Smooth muscle cell (in vitro differentiated cells): ENCODE data around the gene WDR4. TPM values are rescaled to one million over a fixed set of nuclear protein-coding genes. Genes with fewer than 3 reads are reported as not detected.

ENCODE experiments used
- DNase-seq: peaks from one replicate; lab custom pipeline; 2025; ENCODE audit not compliant: unreplicated experiment; lab: John Stamatoyannopoulos, UW
- H2AFZ ChIP-seq: fragments of 200-600 bp; sonication (generic); 2 replicates; pipeline ENCODE4 v1.6.0; 2016; ENCODE audit warnings: antibody characterized with exemption, low read depth, mild to moderate bottlenecking
- H3F3A ChIP-seq: fragments of 200-600 bp; sonication (generic); 2 replicates; pipeline ENCODE4 v1.6.0; 2017; ENCODE audit warnings: antibody characterized with exemption, low read depth
- H3K27ac ChIP-seq: fragments of 200-600 bp; sonication (generic); 2 replicates; pipeline ENCODE4 v1.5.1; 2016; ENCODE audit warnings: low read depth, mild to moderate bottlenecking
- H3K27me3 ChIP-seq: fragments of 200-600 bp; sonication (generic); 2 replicates; pipeline ENCODE4 v1.6.1; 2016; ENCODE audit warnings: low read depth, mild to moderate bottlenecking
- H3K36me3 ChIP-seq: fragments of 200-600 bp; sonication (generic); 2 replicates; pipeline ENCODE4 v1.5.1; 2016; ENCODE audit warnings: low read depth
- H3K4me1 ChIP-seq: fragments of 200-600 bp; sonication (generic); 2 replicates; pipeline ENCODE4 v1.5.1; 2016; ENCODE audit warnings: low read depth
- H3K4me2 ChIP-seq: fragments of 200-600 bp; sonication (generic); 2 replicates; pipeline ENCODE4 v1.6.0; 2016; ENCODE audit warnings: mild to moderate bottlenecking
- H3K4me3 ChIP-seq: fragments of 200-600 bp; sonication (generic); 2 replicates; pipeline ENCODE4 v1.5.1; 2016; ENCODE audit warnings: mild to moderate bottlenecking
- H3K79me2 ChIP-seq: fragments of 200-600 bp; sonication (generic); 2 replicates; pipeline ENCODE4 v1.6.0; 2016; ENCODE audit warnings: low read depth, mild to moderate bottlenecking
- H3K9ac ChIP-seq: fragments of 200-600 bp; sonication (generic); 2 replicates; pipeline ENCODE4 v1.6.0; 2016; ENCODE audit warnings: low read depth
- H3K9me3 ChIP-seq: fragments of 200-600 bp; sonication (generic); replicated peaks from 2 replicates; pipeline ENCODE4 v1.5.1; 2016; ENCODE audit warnings: low read depth
- H4K20me1 ChIP-seq: fragments of 200-600 bp; sonication (generic); 2 replicates; pipeline ENCODE4 v1.6.0; 2016; ENCODE audit warnings: low read depth
- CTCF ChIP-seq: fragments of 200-600 bp; sonication (generic); IDR thresholded peaks from 2 replicates; pipeline ENCODE4 v1.5.1; 2017; ENCODE audit warnings: borderline replicate concordance, mild to moderate bottlenecking, antibody characterized with exemption; ENCODE audit not compliant: insufficient read depth, poor library complexity, severe bottlenecking
- WGBS: methylation state at CpG from one replicate; pipeline ENCODE4 v1.1.7; 2016; ENCODE audit warnings: low lambda C conversion rate; 5-methylcytosine and 5-hydroxymethylcytosine counted together
- polyA plus RNA-seq: library from polyadenylated mRNA; unstranded; fragments of >200 nt; fragmentation: Nextera tagmentation; extraction: Ambion mirVana; gene quantifications from 2 replicates; pipeline ENCODE4 v1.2.1, GENCODE V29; 2016
- total RNA-seq: library from RNA; depleted of rRNA; stranded (reverse); fragments of >200 nt; gene quantifications from 2 replicates; pipeline ENCODE4 v1.2.3, GENCODE V29; 2014

Gene WDR4
- total and polyA plus RNA-seq, 2 experiments from 2014 or later, result 5.1 TPM

- DNase-seq, result no peak
- Histone ChIP-seq H3K4me3 (no peak overlapping the region), H3K4me2 (no peak overlapping the region), H4K20me1 (peaks cover 32% of the 10 kb centered on the region), H3K4me1 (no peaks in the 10 kb centered on the region), H3K27me3 (no peaks in the 10 kb centered on the region), H3K36me3 (no peaks in the 10 kb centered on the region), H3K9me3 (no peaks in the 10 kb centered on the region), H3K27ac (no peak overlapping the region), H3K9ac (no peak overlapping the region), H3F3A (no peaks in the 10 kb centered on the region), H2AFZ (no peak overlapping the region), H3K79me2 (no peaks in the 10 kb centered on the region)
- TF ChIP-seq CTCF, result no peak
- WGBS, result 98% methylated on average over 11 of the region's 11 CpGs
Observed at GRCh38 chr21:42903817-42904216, 24.5 kb upstream of the WDR4 start.

- TF ChIP-seq CTCF, result no peak
- peaks cover 12% of the 10 kb centered on the region for H3K79me2 ChIP-seq
- H3K4me2 ChIP-seq, result no peak overlapping the region
- H3K9me3 ChIP-seq, result no peaks in the 10 kb centered on the region
- H3K4me1 ChIP-seq, result no peaks in the 10 kb centered on the region
- H3K27me3 ChIP-seq, result no peaks in the 10 kb centered on the region
- H3K9ac ChIP-seq, result no peak overlapping the region
- H3K4me3 ChIP-seq, result no peak overlapping the region
- no peaks in the 10 kb centered on the region for H3F3A ChIP-seq
- H3K36me3 ChIP-seq, result no peaks in the 10 kb centered on the region
- H3K27ac ChIP-seq, result no peak overlapping the region
- H4K20me1 ChIP-seq, result peaks cover 28% of the 10 kb centered on the region
- no peak overlapping the region for H2AFZ ChIP-seq
- WGBS, result 97% methylated on average over 4 of the region's 4 CpGs
- DNase-seq, result no peak
Observed at GRCh38 chr21:42900446-42900845, 21.1 kb upstream of the WDR4 start.

- H3K36me3 ChIP-seq, result no peaks in the 10 kb centered on the region
- no peaks in the 10 kb centered on the region for H3K9me3 ChIP-seq
- H2AFZ ChIP-seq, result peak within 1 kb of the TSS; percentile 77
- H3F3A ChIP-seq, result no peaks in the 10 kb centered on the region
- peaks cover 18% of the 10 kb centered on the region for H4K20me1 ChIP-seq
- H3K4me3 ChIP-seq, result peak within 1 kb of the TSS; percentile 92
- DNase-seq, result peak; percentile 98
- H3K27me3 ChIP-seq, result no peaks in the 10 kb centered on the region
- H3K27ac ChIP-seq, result peak within 1 kb of the TSS; percentile 99
- H3K79me2 ChIP-seq, result peaks cover 30% of the 10 kb centered on the region
- peak within 1 kb of the TSS; percentile 97 for H3K9ac ChIP-seq
- under 1% methylated on average over 83 of the region's 87 CpGs for WGBS
- TF ChIP-seq CTCF, result no peak
- H3K4me2 ChIP-seq, result peak within 1 kb of the TSS; percentile 95
- no peaks in the 10 kb centered on the region for H3K4me1 ChIP-seq
Observed at GRCh38 chr21:42892931-42893755, 13.8 kb upstream of the WDR4 start, which contains the start of gene NDUFV3. NDUFV3 (plus strand) TSS chr21:42893309; CDS start chr21:42893334, 25 bp downstream.
